ENCODE results near the gene CRTAC1. TPM values are rescaled to one million over a fixed set of nuclear protein-coding genes. Genes with fewer than 3 reads are reported as not detected.
"Not testable (repeated sequence)": the region's sequence is repeated elsewhere in the genome, so short reads cannot be mapped to it uniquely, and the experiment has no call there.

The CRTAC1 gene
- total RNA-seq, 1 donor: not detected

GRCh38 chr10:97851341-97852001 is 178.9 kb downstream of the CRTAC1 start:
- no peak overlapping the region for H3K4me3 ChIP-seq (ENCODE audit: low read depth, low read length)
- DNase-seq (ENCODE audit: low read depth): no peak
- no peak for TF ChIP-seq CTCF (IDR thresholded peaks at IDR 0.05; ENCODE audit: insufficient read depth, low read length)

GRCh38 chr10:97850446-97850845 is 180.0 kb downstream of the CRTAC1 start:
- DNase-seq (ENCODE audit: low read depth): no peak
- H3K4me3 ChIP-seq (ENCODE audit: low read depth, low read length): no peak overlapping the region
- no peak for TF ChIP-seq CTCF (IDR thresholded peaks at IDR 0.05; ENCODE audit: insufficient read depth, low read length)

GRCh38 chr10:97849687-97850402 is 180.6 kb downstream of the CRTAC1 start, which contains the start of gene GOLGA7B:
Gene GOLGA7B, plus strand, starts transcription at chr10:97849843. Its CDS starts 461 bp downstream, at chr10:97850304.
- no peak for TF ChIP-seq CTCF (IDR thresholded peaks at IDR 0.05; ENCODE audit: insufficient read depth, low read length)
- no peak for DNase-seq (ENCODE audit: low read depth)
- H3K4me3 ChIP-seq (ENCODE audit: low read depth, low read length): peak within 1 kb of the TSS; percentile 37

- no peak for DNase-seq (ENCODE audit: low read depth)
- H3K4me3 ChIP-seq (ENCODE audit: low read depth, low read length): peak overlapping the region; percentile 37
These were observed 181.2 kb downstream of the CRTAC1 start for GRCh38 chr10:97849103-97849686.

GRCh38 chr10:97844678-97845077 is 185.7 kb downstream of the CRTAC1 start:
- H3K4me3 ChIP-seq (ENCODE audit: low read depth, low read length): no peak overlapping the region
- no peak for DNase-seq (ENCODE audit: low read depth)
- no peak for TF ChIP-seq CTCF (IDR thresholded peaks at IDR 0.05; ENCODE audit: insufficient read depth, low read length)

More at GRCh38 chr10:97849103-97849686, 181.2 kb downstream of the CRTAC1 start:
- TF ChIP-seq CTCF (IDR thresholded peaks at IDR 0.05; ENCODE audit: insufficient read depth, low read length): no peak

GRCh38 chr10:97843972-97844371 is 186.4 kb downstream of the CRTAC1 start:
- not testable (repeated sequence) for H3K4me3 ChIP-seq (ENCODE audit: low read depth, low read length); DNase-seq (ENCODE audit: low read depth)

GRCh38 chr10:97843281-97843671 is 187.1 kb downstream of the CRTAC1 start:
- no peak overlapping the region for H3K4me3 ChIP-seq (ENCODE audit: low read depth, low read length)
- TF ChIP-seq CTCF (IDR thresholded peaks at IDR 0.05; ENCODE audit: insufficient read depth, low read length): no peak
- peak; percentile 5 for DNase-seq (ENCODE audit: low read depth)

All from fibroblast of the aortic adventitia (primary cell).